ENCODE data around the gene CFAP54. TPM values are rescaled to one million over a fixed set of nuclear protein-coding genes. Genes with fewer than 3 reads are reported as not detected.

CFAP54 gene
- polyA plus RNA-seq, 3 donors from 2014 or later, result 0.13 TPM; not detected in 2

DNA sequence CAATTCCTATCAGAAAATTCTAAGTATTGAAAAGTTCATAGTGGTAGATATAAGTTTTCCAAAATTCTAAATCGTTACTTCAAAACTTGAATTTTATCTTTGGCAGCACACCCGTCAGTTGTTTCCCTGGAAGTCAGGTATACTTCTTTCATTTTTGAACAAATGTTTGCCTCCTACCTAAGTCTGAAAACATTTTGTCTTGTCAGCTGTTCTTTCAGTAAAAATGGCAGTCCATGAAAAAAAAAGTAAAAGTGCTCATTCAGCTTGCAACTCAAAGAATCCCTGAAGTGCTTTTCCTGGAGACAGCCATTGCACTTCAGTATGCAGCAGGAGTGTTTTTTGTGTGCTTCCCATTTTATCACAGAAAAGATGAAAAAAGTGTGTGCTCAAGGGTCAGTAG, 287.5 kb downstream of the CFAP54 start:
- Mint-ChIP-seq H3K36me3 (no peaks in the 10 kb centered on the region), H3K4me1 (no peaks in the 10 kb centered on the region), H3K27ac (no peak overlapping the region), H3K27me3 (ENCODE audit: low read depth in 3 of 3) (peaks cover 0 to 5% (median 2%) of the 10 kb centered on the region in 3 donors), H3K9me3 (no peaks in the 10 kb centered on the region), H3K4me3 (no peak overlapping the region)
- DNase-seq, result no peak

GRCh38 chr12:96780330-96780729, 291.0 kb downstream of the CFAP54 start:
- H3K27me3 Mint-ChIP-seq (ENCODE audit: low read depth in 3 of 3), result peaks cover 4 to 6% (median 5%) of the 10 kb centered on the region in 3 donors

GRCh38 chr12:96786791-96787190, 297.4 kb downstream of the CFAP54 start:
- Mint-ChIP-seq H3K4me3 (no peak overlapping the region), H3K36me3 (no peaks in the 10 kb centered on the region), H3K27me3 (ENCODE audit: low read depth in 3 of 3) (peaks cover 2 to 6% (median 2%) of the 10 kb centered on the region in 3 donors), H3K4me1 (no peaks in the 10 kb centered on the region), H3K27ac (no peak overlapping the region), H3K9me3 (peaks cover 0 to 2% (median 0%) of the 10 kb centered on the region in 6 donors)
- DNase-seq, result no peak

More at GRCh38 chr12:96780330-96780729, 291.0 kb downstream of the CFAP54 start:
- Mint-ChIP-seq H3K27ac (no peak overlapping the region), H3K9me3 (peaks cover 0 to 2% (median 0%) of the 10 kb centered on the region in 6 donors), H3K4me1 (no peaks in the 10 kb centered on the region), H3K36me3 (no peaks in the 10 kb centered on the region), H3K4me3 (no peak overlapping the region)
- DNase-seq, result no peak

- DNase-seq, result no peak
- no peaks in the 10 kb centered on the region for H3K4me1 Mint-ChIP-seq
- H3K4me3 Mint-ChIP-seq, result no peak overlapping the region
- peaks cover 3 to 19% (median 17%) of the 10 kb centered on the region in 6 donors for H3K9me3 Mint-ChIP-seq
- H3K36me3 Mint-ChIP-seq, result peaks cover 0 to 4% (median 0%) of the 10 kb centered on the region in 3 donors
- H3K27me3 Mint-ChIP-seq (ENCODE audit: low read depth in 3 of 3), result peaks cover 1 to 5% (median 3%) of the 10 kb centered on the region in 3 donors
- H3K27ac Mint-ChIP-seq, result no peak overlapping the region
These were observed 314.6 kb downstream of the CFAP54 start for GRCh38 chr12:96803969-96804368.

DNA sequence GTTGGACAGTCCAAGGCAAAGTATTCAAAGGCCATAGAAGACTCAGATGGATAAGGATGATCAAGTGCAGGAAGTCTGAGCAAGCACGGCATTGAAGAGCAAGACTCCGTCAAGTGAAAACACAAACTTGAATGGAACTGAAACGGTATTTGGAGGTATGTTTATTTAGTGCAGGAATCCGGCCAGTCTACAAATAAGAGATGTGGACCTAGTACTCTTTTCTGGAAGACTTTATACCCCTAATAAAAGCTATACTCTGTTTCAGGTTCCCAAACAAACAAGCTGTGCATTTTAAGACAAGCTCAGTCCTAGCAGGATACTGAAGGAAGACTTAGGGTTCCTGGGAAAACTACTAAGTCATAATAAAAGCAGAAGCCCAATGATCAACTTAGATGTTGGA, 316.9 kb downstream of the CFAP54 start:
- H3K36me3 Mint-ChIP-seq, result peaks cover 0 to 4% (median 0%) of the 10 kb centered on the region in 3 donors

DNA sequence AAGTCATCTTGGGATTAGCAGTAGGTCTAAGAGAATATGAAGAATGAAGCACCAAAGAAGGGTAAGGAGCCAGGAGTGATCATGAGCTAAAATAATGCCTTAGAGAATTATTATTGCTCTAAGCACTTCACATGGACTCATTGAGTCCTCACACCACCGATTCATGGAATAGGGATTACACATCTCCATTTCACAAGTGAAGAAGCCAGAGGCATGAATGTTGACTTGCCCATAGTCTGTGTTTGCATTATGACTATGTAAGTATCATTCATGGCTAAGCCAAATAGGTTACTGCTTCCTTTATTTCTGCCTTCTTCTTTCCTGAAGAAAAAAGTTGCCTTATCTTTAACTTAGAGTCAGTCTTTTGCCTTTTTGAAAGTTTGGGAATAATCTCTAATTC, 318.4 kb downstream of the CFAP54 start:
- H3K27ac Mint-ChIP-seq, result no peak overlapping the region
- H3K4me1 Mint-ChIP-seq, result no peaks in the 10 kb centered on the region
- H3K27me3 Mint-ChIP-seq (ENCODE audit: low read depth in 3 of 3), result peaks cover 0 to 7% (median 3%) of the 10 kb centered on the region in 3 donors
- H3K9me3 Mint-ChIP-seq, result peaks cover 3 to 19% (median 16%) of the 10 kb centered on the region in 6 donors
- peaks cover 0 to 4% (median 0%) of the 10 kb centered on the region in 3 donors for H3K36me3 Mint-ChIP-seq
- no peak overlapping the region for H3K4me3 Mint-ChIP-seq
- no peak for DNase-seq

More for the DNA sequence above, 316.9 kb downstream of the CFAP54 start:
- DNase-seq, result no peak
- Mint-ChIP-seq H3K27me3 (ENCODE audit: low read depth in 3 of 3) (peaks cover 0 to 7% (median 3%) of the 10 kb centered on the region in 3 donors), H3K9me3 (peaks cover 3 to 19% (median 17%) of the 10 kb centered on the region in 6 donors), H3K4me3 (no peak overlapping the region), H3K4me1 (no peaks in the 10 kb centered on the region), H3K27ac (no peak overlapping the region)

DNA sequence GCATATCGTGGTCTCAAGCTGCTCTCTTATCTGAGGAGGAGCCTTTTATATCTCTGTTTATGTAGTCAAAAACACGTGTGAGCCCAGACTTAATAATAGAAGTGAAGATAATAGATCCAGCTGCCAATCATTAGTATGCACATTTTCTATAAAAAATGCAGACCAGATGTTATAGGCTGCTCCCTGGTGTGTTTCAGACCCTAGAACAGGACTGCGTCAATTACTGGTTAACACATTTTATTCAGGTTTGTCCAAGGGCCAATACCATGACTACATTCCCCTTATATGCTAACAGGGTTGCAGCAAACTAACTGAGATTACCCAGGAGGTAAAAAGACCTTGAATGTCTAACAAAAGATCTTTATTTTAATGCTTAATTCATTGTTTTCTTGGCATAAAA, 319.2 kb downstream of the CFAP54 start:
- DNase-seq, result no peak
- Mint-ChIP-seq H3K27ac (no peak overlapping the region), H3K4me1 (no peaks in the 10 kb centered on the region), H3K4me3 (no peak overlapping the region), H3K27me3 (ENCODE audit: low read depth in 3 of 3) (peaks cover 0 to 4% (median 3%) of the 10 kb centered on the region in 3 donors), H3K9me3 (peaks cover under 1 to 15% (median 12%) of the 10 kb centered on the region in 6 donors), H3K36me3 (peaks cover 0 to 4% (median 0%) of the 10 kb centered on the region in 3 donors)

GRCh38 chr12:96809522-96809921, 320.1 kb downstream of the CFAP54 start:
- peaks cover 0 to 15% (median 5%) of the 10 kb centered on the region in 6 donors for H3K9me3 Mint-ChIP-seq

GRCh38 chr12:96810057-96810456, 320.7 kb downstream of the CFAP54 start:
- H3K4me3 Mint-ChIP-seq, result no peak overlapping the region

More at GRCh38 chr12:96809522-96809921, 320.1 kb downstream of the CFAP54 start:
- no peak overlapping the region for H3K4me3 Mint-ChIP-seq
- peaks cover 0 to 4% (median 3%) of the 10 kb centered on the region in 3 donors for H3K27me3 Mint-ChIP-seq (ENCODE audit: low read depth in 3 of 3)
- H3K4me1 Mint-ChIP-seq, result no peaks in the 10 kb centered on the region
- H3K27ac Mint-ChIP-seq, result no peak overlapping the region
- H3K36me3 Mint-ChIP-seq, result peaks cover 0 to under 1% (median 0%) of the 10 kb centered on the region in 3 donors
- no peak for DNase-seq

GRCh38 chr12:96810477-96810876, 321.1 kb downstream of the CFAP54 start:
- no peak overlapping the region for H3K27ac Mint-ChIP-seq
- H3K36me3 Mint-ChIP-seq, result no peaks in the 10 kb centered on the region
- peaks cover 0 to 14% (median 0%) of the 10 kb centered on the region in 6 donors for H3K9me3 Mint-ChIP-seq
- no peaks in the 10 kb centered on the region for H3K4me1 Mint-ChIP-seq
- H3K4me3 Mint-ChIP-seq, result no peak overlapping the region
- no peak for DNase-seq
- peaks cover 0 to 4% (median 0%) of the 10 kb centered on the region in 3 donors for H3K27me3 Mint-ChIP-seq (ENCODE audit: low read depth in 3 of 3)

More at GRCh38 chr12:96810057-96810456, 320.7 kb downstream of the CFAP54 start:
- Mint-ChIP-seq H3K36me3 (no peaks in the 10 kb centered on the region), H3K9me3 (peaks cover 0 to 17% (median 0%) of the 10 kb centered on the region in 6 donors), H3K27me3 (ENCODE audit: low read depth in 3 of 3) (peaks cover 0 to 4% (median under 1%) of the 10 kb centered on the region in 3 donors), H3K4me1 (no peaks in the 10 kb centered on the region), H3K27ac (no peak overlapping the region)
- no peak for DNase-seq

- H3K36me3 Mint-ChIP-seq, result no peaks in the 10 kb centered on the region
- H3K9me3 Mint-ChIP-seq, result peaks cover 0 to 14% (median 0%) of the 10 kb centered on the region in 6 donors
- H3K27ac Mint-ChIP-seq, result no peak overlapping the region
- H3K4me3 Mint-ChIP-seq, result no peak overlapping the region
- no peak for DNase-seq
- peaks cover 0 to 4% (median 0%) of the 10 kb centered on the region in 3 donors for H3K27me3 Mint-ChIP-seq (ENCODE audit: low read depth in 3 of 3)
- no peaks in the 10 kb centered on the region for H3K4me1 Mint-ChIP-seq
These were observed 321.7 kb downstream of the CFAP54 start for GRCh38 chr12:96811083-96811482.

DNA sequence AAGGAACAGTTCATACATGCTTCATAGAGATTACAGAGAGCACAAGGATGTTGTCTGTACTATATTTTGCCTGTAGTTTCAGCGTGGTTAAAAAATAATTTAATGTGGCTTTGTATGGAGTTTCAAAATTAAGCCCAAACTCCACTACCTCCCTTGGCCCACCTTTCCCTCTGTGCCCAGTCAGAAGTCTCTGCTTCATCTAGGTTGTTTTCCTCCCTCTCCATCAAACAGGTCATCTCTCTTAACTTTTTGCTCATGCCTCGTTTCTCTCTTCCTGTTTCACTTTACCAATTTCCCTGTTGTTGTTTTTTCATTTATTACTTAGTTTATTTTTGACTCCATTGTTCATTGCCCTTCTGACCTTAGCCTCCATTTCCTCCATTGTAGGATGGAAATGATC, 322.8 kb downstream of the CFAP54 start:
- Mint-ChIP-seq H3K27ac (no peak overlapping the region), H3K9me3 (peaks cover 0 to 14% (median 0%) of the 10 kb centered on the region in 6 donors), H3K4me1 (no peaks in the 10 kb centered on the region), H3K4me3 (no peak overlapping the region), H3K27me3 (ENCODE audit: low read depth in 3 of 3) (peaks cover 0 to 9% (median 0%) of the 10 kb centered on the region in 3 donors), H3K36me3 (no peaks in the 10 kb centered on the region)
- DNase-seq, result no peak

GRCh38 chr12:96814200-96814599, 324.8 kb downstream of the CFAP54 start:
- peaks cover 0 to 10% (median 0%) of the 10 kb centered on the region in 3 donors for H3K27me3 Mint-ChIP-seq (ENCODE audit: low read depth in 3 of 3)
- H3K4me3 Mint-ChIP-seq, result no peak overlapping the region
- H3K36me3 Mint-ChIP-seq, result no peaks in the 10 kb centered on the region
- DNase-seq, result no peak
- peaks cover 0 to 5% (median 0%) of the 10 kb centered on the region in 6 donors for H3K9me3 Mint-ChIP-seq
- H3K4me1 Mint-ChIP-seq, result no peaks in the 10 kb centered on the region
- no peak overlapping the region for H3K27ac Mint-ChIP-seq

DNA sequence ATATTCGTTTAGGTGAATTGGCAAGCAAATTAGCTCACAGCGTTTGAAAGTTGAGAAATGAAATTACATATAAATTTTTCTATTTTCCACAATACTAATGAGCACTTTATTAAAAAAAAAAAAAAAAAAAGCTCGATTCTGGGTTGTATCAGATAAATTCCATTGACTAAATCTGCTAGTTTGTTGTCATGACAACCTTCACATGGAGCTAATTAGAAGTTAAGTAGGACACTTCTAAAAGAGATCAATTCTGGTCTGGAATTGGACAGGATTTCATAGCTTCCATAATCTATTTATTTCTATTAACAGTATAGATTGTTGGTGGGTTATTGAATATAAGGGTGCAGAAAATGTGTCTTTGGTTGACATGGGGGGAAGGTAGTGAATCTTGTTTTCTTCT, 332.2 kb downstream of the CFAP54 start:
- Mint-ChIP-seq H3K4me3 (no peak overlapping the region), H3K27me3 (ENCODE audit: low read depth in 3 of 3) (peaks cover 0 to 6% (median 4%) of the 10 kb centered on the region in 3 donors), H3K27ac (no peak overlapping the region), H3K4me1 (no peaks in the 10 kb centered on the region), H3K9me3 (no peaks in the 10 kb centered on the region), H3K36me3 (peaks cover 0 to 4% (median 0%) of the 10 kb centered on the region in 3 donors)
- DNase-seq, result no peak

DNA sequence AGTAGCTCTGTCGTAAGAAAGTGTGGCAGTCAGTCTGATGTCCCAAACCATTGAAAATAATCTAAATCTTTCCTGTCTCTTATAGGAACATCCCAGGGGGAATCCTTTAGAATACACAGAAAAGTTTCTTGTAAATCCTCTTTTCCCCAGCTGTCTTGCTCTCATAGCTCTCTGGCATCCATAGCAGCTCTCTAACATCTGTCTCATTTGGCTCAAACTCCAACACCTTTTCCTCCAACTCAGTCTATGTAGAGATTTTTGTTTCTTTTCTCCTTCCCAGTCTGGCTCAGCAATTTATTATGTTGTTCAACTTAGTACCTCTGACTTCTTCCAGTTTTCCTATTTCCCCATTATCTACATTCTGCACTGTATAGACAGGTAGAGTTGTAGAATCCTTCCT, 333.3 kb downstream of the CFAP54 start:
- no peak overlapping the region for H3K4me3 Mint-ChIP-seq
- no peaks in the 10 kb centered on the region for H3K9me3 Mint-ChIP-seq
- H3K27ac Mint-ChIP-seq, result no peak overlapping the region
- no peak for DNase-seq
- H3K4me1 Mint-ChIP-seq, result no peaks in the 10 kb centered on the region
- peaks cover 0 to 4% (median 0%) of the 10 kb centered on the region in 3 donors for H3K36me3 Mint-ChIP-seq
- H3K27me3 Mint-ChIP-seq (ENCODE audit: low read depth in 3 of 3), result peaks cover 0 to 4% (median 3%) of the 10 kb centered on the region in 3 donors
